Type B pancreatic cell (in vitro differentiated cells): Measurements from ENCODE around the gene SGCB. TPM values are rescaled to one million over a fixed set of nuclear protein-coding genes. Genes with fewer than 3 reads are reported as not detected.
A peak's percentile ranks its signal among the peaks of the same experiment; 100 is the strongest.

Experiments
- DNase-seq: peaks from one replicate; pipeline ENCODE4 v3.0.0; 2021; ENCODE audit warnings: mixed read lengths; ENCODE audit not compliant: unreplicated experiment; ENCODE audit errors: extremely low spot score
- H3K27ac Mint-ChIP-seq: 2 replicates; pipeline ENCODE4 v1.8.0; 2021; ENCODE audit warnings: mild to moderate bottlenecking, mixed read lengths
- H3K27me3 Mint-ChIP-seq: 2 replicates; pipeline ENCODE4 v1.8.0; 2021; ENCODE audit warnings: mixed read lengths
- H3K36me3 Mint-ChIP-seq: 2 replicates; pipeline ENCODE4 v1.8.0; 2021; ENCODE audit warnings: mixed read lengths
- H3K4me1 Mint-ChIP-seq: one replicate; pipeline ENCODE4 v1.8.0; 2021; ENCODE audit warnings: mixed read lengths; ENCODE audit not compliant: unreplicated experiment
- H3K4me3 Mint-ChIP-seq: 2 replicates; pipeline ENCODE4 v1.8.0; 2021; ENCODE audit warnings: mild to moderate bottlenecking, mixed read lengths
- H3K9me3 Mint-ChIP-seq: 2 replicates; pipeline ENCODE4 v1.8.0; 2021; ENCODE audit warnings: mixed read lengths
- CTCF ChIP-seq: fragments of 200-600 bp; sonication (generic); conservative IDR thresholded peaks from 2 replicates; pipeline ENCODE4 v1.5.0; 2021; ENCODE audit warnings: antibody characterized with exemption, mild to moderate bottlenecking
- total RNA-seq: library from RNA; stranded (reverse); gene quantifications from 2 replicates; pipeline ENCODE4 v1.2.1, GENCODE V29; 2021; ENCODE audit warnings: low replicate concordance

The SGCB gene
- total RNA-seq, 1 donor from 2014 or later: 39.1 TPM

- H3K27me3 Mint-ChIP-seq: peaks cover 25% of the 10 kb centered on the region
- no peak for TF ChIP-seq CTCF
- H3K4me3 Mint-ChIP-seq: no peak overlapping the region
- no peaks in the 10 kb centered on the region for H3K36me3 Mint-ChIP-seq
- no peaks in the 10 kb centered on the region for H3K4me1 Mint-ChIP-seq
- H3K9me3 Mint-ChIP-seq: no peaks in the 10 kb centered on the region
- DNase-seq: no peak
- no peak overlapping the region for H3K27ac Mint-ChIP-seq
Observed at GRCh38 chr4:52045028-52045427, 6.9 kb upstream of the SGCB start.

DNA sequence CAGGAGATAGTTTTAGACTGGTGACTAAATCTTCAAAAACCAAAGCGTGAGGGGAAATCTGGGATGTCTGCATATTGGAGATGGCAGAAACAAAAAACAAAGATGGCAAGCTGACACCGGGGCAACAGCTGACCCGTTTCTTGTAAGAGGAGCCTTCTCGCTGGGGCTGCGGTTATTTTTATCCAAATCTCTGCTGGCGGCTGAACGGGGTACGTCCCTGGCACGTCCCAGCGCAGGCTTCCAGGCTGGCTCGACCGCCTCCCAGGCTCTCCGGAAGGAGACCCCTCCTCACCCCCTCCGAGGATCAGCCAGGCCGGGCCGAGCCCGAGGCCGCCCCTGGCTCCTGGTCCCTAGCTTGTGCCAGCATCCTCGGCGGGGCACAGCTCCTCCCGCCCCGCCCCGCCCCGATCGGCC, 403 bp downstream of the SGCB start:
- Mint-ChIP-seq H3K36me3 (peaks cover 21% of the 10 kb centered on the region), H3K27ac (peak overlapping the region; percentile 73), H3K4me3 (peak overlapping the region; percentile 91), H3K27me3 (peaks cover 22% of the 10 kb centered on the region), H3K4me1 (peaks cover 23% of the 10 kb centered on the region), H3K9me3 (no peaks in the 10 kb centered on the region)
- DNase-seq: no peak
- TF ChIP-seq CTCF: no peak

DNA sequence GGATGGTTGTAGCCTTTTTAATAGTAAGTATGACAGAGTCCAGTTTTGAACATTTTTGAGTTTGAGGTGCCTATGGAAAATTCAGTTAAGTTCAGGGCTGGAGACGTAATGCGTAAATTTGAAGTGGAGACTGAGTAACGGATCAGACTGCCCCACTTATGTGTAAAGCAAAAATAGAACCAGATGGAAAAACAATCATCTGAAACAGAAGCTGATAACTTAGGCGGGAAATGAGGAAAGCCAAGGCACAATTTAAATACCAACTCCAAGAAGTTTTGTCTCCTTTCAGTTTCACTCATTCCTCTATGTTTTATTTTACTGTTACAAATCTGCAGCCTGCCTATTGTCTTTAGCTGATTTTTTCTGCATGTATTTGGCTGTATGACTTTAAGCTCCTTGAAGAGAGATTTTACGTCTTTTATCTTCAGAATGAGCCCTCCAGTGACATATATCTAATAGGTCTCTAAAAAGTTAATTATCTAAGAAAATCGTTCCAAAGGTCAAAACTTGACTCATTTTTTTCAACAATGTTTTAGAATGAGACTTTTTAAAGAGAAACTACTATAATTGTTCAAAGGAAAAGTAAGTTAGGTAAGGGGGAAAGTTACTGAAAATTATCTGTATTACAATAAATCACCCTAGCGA, 1.1 kb downstream of the SGCB start:
- Mint-ChIP-seq H3K4me1 (peaks cover 23% of the 10 kb centered on the region), H3K36me3 (peaks cover 21% of the 10 kb centered on the region), H3K9me3 (no peaks in the 10 kb centered on the region), H3K27ac (peak overlapping the region; percentile 73), H3K27me3 (peaks cover 16% of the 10 kb centered on the region), H3K4me3 (peak overlapping the region; percentile 91)
- TF ChIP-seq CTCF: no peak
- DNase-seq: no peak

- Mint-ChIP-seq H3K27me3 (peaks cover 7% of the 10 kb centered on the region), H3K27ac (no peak overlapping the region), H3K9me3 (no peaks in the 10 kb centered on the region), H3K4me3 (peak overlapping the region; percentile 91), H3K36me3 (peaks cover 33% of the 10 kb centered on the region), H3K4me1 (peaks cover 23% of the 10 kb centered on the region)
- TF ChIP-seq CTCF: no peak
- DNase-seq: no peak
Observed at GRCh38 chr4:52035190-52035589, 2.9 kb downstream of the SGCB start.

- no peak for DNase-seq
- Mint-ChIP-seq H3K27ac (no peak overlapping the region), H3K27me3 (no peaks in the 10 kb centered on the region), H3K4me3 (no peak overlapping the region), H3K4me1 (peaks cover 18% of the 10 kb centered on the region), H3K9me3 (no peaks in the 10 kb centered on the region), H3K36me3 (peaks cover 47% of the 10 kb centered on the region)
- TF ChIP-seq CTCF: no peak
Observed at GRCh38 chr4:52032005-52032404, 6.1 kb downstream of the SGCB start.
